Nephron progenitor cell (in vitro differentiated cells): Measurements from ENCODE around the gene AMOTL1.

Source experiments
- DNase-seq: peaks from one replicate; pipeline ENCODE4 v3.0.0; 2021
- H3K27ac Mint-ChIP-seq: 2 replicates; pipeline ENCODE4 v1.8.0; 2021; ENCODE audit warnings: mild to moderate bottlenecking, moderate library complexity, mixed read lengths
- H3K27me3 Mint-ChIP-seq: 2 replicates; pipeline ENCODE4 v1.8.0; 2021; ENCODE audit warnings: mild to moderate bottlenecking, low read depth, mixed read lengths; ENCODE audit not compliant: poor library complexity
- H3K36me3 Mint-ChIP-seq: 2 replicates; pipeline ENCODE4 v1.8.0; 2021; ENCODE audit warnings: low read depth, mixed read lengths
- H3K4me1 Mint-ChIP-seq: 2 replicates; pipeline ENCODE4 v1.8.0; 2021; ENCODE audit warnings: mixed read lengths
- H3K4me3 Mint-ChIP-seq: 2 replicates; pipeline ENCODE4 v1.8.0; 2021; ENCODE audit warnings: mild to moderate bottlenecking, moderate library complexity, mixed read lengths
- H3K9me3 Mint-ChIP-seq: 2 replicates; pipeline ENCODE4 v1.8.0; 2021; ENCODE audit warnings: mild to moderate bottlenecking, moderate library complexity, mixed read lengths
- CTCF ChIP-seq: fragments of 200-600 bp; sonication (generic); IDR thresholded peaks from 2 replicates; pipeline ENCODE4 v1.5.0; 2021; ENCODE audit warnings: antibody characterized with exemption

The AMOTL1 gene

DNA sequence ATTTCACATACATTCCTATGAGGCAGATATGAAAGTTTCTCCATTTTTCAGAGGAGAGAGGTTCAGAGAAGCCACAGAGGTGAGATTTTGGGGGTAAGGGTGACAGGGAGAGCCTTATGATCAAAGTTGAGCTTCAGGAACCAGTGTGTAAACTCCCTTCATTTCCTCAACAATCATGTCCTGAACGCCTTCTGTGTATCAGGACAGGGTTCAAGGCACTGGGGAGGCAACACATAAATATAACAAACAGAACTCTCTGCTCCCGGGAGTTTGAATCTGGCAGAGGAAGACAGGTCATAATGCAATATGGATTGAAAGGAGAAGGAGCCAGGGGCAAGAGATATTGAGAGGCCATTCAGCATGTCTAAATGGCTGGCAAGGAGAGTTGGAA lies 28.0 kb downstream of the AMOTL1 start:
- Mint-ChIP-seq H3K36me3 (peaks cover 18% of the 10 kb centered on the region), H3K4me3 (no peak overlapping the region), H3K9me3 (no peaks in the 10 kb centered on the region), H3K27ac (no peak overlapping the region), H3K27me3 (no peaks in the 10 kb centered on the region), H3K4me1 (peaks cover 18% of the 10 kb centered on the region)
- no peak for DNase-seq
- no peak for TF ChIP-seq CTCF

DNA sequence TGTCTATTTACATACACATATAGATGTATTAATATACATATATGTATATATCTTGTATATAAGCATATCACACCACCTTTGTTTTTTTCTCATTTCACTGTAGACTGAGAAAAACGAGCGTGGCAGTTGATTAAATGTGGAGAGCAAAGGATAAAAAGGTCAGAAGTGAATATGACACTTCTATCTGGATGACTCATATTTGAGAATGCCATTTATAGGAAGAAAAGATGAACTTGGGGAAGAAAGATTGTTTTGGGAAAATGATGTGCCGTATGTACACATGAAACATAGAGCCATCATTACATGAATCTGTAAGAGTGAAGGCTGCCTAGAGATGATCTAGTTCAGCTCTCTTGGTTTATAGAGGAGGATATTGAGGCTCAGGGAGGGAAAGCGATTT lies 28.7 kb downstream of the AMOTL1 start:
- Mint-ChIP-seq H3K9me3 (no peaks in the 10 kb centered on the region), H3K27me3 (no peaks in the 10 kb centered on the region), H3K27ac (no peak overlapping the region), H3K4me3 (no peak overlapping the region), H3K4me1 (peaks cover 18% of the 10 kb centered on the region), H3K36me3 (peaks cover 21% of the 10 kb centered on the region)
- no peak for TF ChIP-seq CTCF
- no peak for DNase-seq

GRCh38 chr11:94799726-94800125 lies 31.6 kb downstream of the AMOTL1 start:
- peaks cover 4% of the 10 kb centered on the region for H3K4me1 Mint-ChIP-seq
- no peaks in the 10 kb centered on the region for H3K27me3 Mint-ChIP-seq
- peaks cover 36% of the 10 kb centered on the region for H3K36me3 Mint-ChIP-seq
- peak overlapping the region; percentile 49 for H3K27ac Mint-ChIP-seq
- no peak for DNase-seq
- no peak for TF ChIP-seq CTCF
- no peak overlapping the region for H3K4me3 Mint-ChIP-seq
- no peaks in the 10 kb centered on the region for H3K9me3 Mint-ChIP-seq

- peaks cover 38% of the 10 kb centered on the region for H3K36me3 Mint-ChIP-seq
- H3K9me3 Mint-ChIP-seq = no peaks in the 10 kb centered on the region
- no peak for TF ChIP-seq CTCF
- no peak overlapping the region for H3K4me3 Mint-ChIP-seq
- DNase-seq = no peak
- H3K4me1 Mint-ChIP-seq = peaks cover 2% of the 10 kb centered on the region
- H3K27me3 Mint-ChIP-seq = no peaks in the 10 kb centered on the region
- no peak overlapping the region for H3K27ac Mint-ChIP-seq
These were observed 32.3 kb downstream of the AMOTL1 start for GRCh38 chr11:94800414-94800813.

GRCh38 chr11:94801866-94802460 lies 33.8 kb downstream of the AMOTL1 start:
- Mint-ChIP-seq H3K4me1 (peaks cover 12% of the 10 kb centered on the region), H3K9me3 (no peaks in the 10 kb centered on the region), H3K27me3 (no peaks in the 10 kb centered on the region), H3K27ac (no peak overlapping the region), H3K36me3 (peaks cover 54% of the 10 kb centered on the region), H3K4me3 (no peak overlapping the region)
- no peak for DNase-seq
- TF ChIP-seq CTCF = no peak

- DNase-seq = no peak
- no peaks in the 10 kb centered on the region for H3K9me3 Mint-ChIP-seq
- H3K36me3 Mint-ChIP-seq = peaks cover 57% of the 10 kb centered on the region
- TF ChIP-seq CTCF = no peak
- peaks cover 12% of the 10 kb centered on the region for H3K4me1 Mint-ChIP-seq
- no peak overlapping the region for H3K27ac Mint-ChIP-seq
- no peak overlapping the region for H3K4me3 Mint-ChIP-seq
- H3K27me3 Mint-ChIP-seq = no peaks in the 10 kb centered on the region
These were observed 34.3 kb downstream of the AMOTL1 start for GRCh38 chr11:94802501-94802900.
